Heart left ventricle (tissue), 16 donors: ENCODE results near the gene CNBP. TPM values are rescaled to one million over a fixed set of nuclear protein-coding genes. Genes with fewer than 3 reads are reported as not detected.
"Not testable (repeated sequence)": the region's sequence is repeated elsewhere in the genome, so short reads cannot be mapped to it uniquely, and the experiment has no call there.

ENCODE experiments used
- ATAC-seq, 4 donors: fragments of 200-7000 bp; cut with Tn5 transposase; one replicate each; pipeline ENCODE4 v1.9.1; 2020 to 2022; ENCODE audit warnings: moderate library complexity in 4 of 4, mild to moderate bottlenecking in 3 of 4, moderate number of reproducible peaks in 1 of 4
- DNase-seq, 5 donors: peaks; one replicate each; pipeline ENCODE4 v3.0.0-alpha.2; 2020
- H3K27ac ChIP-seq, 12 donors: fragments of 200-600 bp; sonication (generic) in 4 of 12; one replicate each; pipeline versions ENCODE4 v1.5.0 to v1.8.0; 2016 to 2022; ENCODE audit warnings: mild to moderate bottlenecking in 2 of 12
- H3K27me3 ChIP-seq, 9 donors: fragments of 200-600 bp; sonication (generic) in 2 of 9; one replicate each; pipeline versions ENCODE4 v1.5.1 to v1.8.0; 2016 to 2022; ENCODE audit warnings: mild to moderate bottlenecking in 3 of 9
- H3K36me3 ChIP-seq, 9 donors: fragments of 200-600 bp; sonication (generic) in 2 of 9; one replicate each; pipeline versions ENCODE4 v1.5.0 to v1.8.0; 2018 to 2022; ENCODE audit warnings: mild to moderate bottlenecking in 2 of 9
- H3K4me1 ChIP-seq, 12 donors: fragments of 200-600 bp; sonication (generic) in 4 of 12; one replicate each; pipeline versions ENCODE4 v1.5.0 to v1.8.0; 2016 to 2022; ENCODE audit warnings: mild to moderate bottlenecking in 3 of 12
- H3K4me3 ChIP-seq, 12 donors: fragments of 200-600 bp; sonication (generic) in 4 of 12; one replicate each; pipeline versions ENCODE4 v1.5.0 to v1.8.0; 2017 to 2022; ENCODE audit warnings: mild to moderate bottlenecking in 9 of 12, moderate library complexity in 4 of 12
- H3K9me3 ChIP-seq, 12 donors: fragments of 200-600 bp; sonication (generic) in 4 of 12; one replicate each; pipeline versions ENCODE4 v1.5.0 to v1.8.0; 2016 to 2022; ENCODE audit warnings: mild to moderate bottlenecking in 1 of 12
- CTCF ChIP-seq, 12 donors: fragments of 200-600 bp; sonication (generic) in 4 of 12; IDR thresholded peaks; one replicate each; pipeline versions ENCODE4 v1.5.0 to v1.8.0; 2018 to 2022; ENCODE audit warnings: antibody characterized with exemption in 12 of 12, mild to moderate bottlenecking in 5 of 12
- POLR2A ChIP-seq, 2 donors: fragments of 450-650 bp; IDR thresholded peaks; one replicate each; pipeline ENCODE4 v1.6.1; 2017; ENCODE audit warnings: antibody characterized with exemption in 2 of 2, mild to moderate bottlenecking in 2 of 2, moderate library complexity in 2 of 2
- WGBS, 4 donors: extraction: QIAGEN DNeasy Blood & Tissue Kit in 2 of 4; methylation state at CpG; one replicate each; pipeline versions ENCODE4 v1.1.5 to v1.1.7; 2013 to 2018; 5-methylcytosine and 5-hydroxymethylcytosine counted together
- intact Hi-C, 10 donors: fragments of 100-400 bp; cut with DNase I; formaldehyde crosslinking; loops; one replicate each; pipeline versions ENCODE4 v1.11.1 to v1.14.2; 2022
- polyA plus RNA-seq, 2 donors: library from polyadenylated mRNA; stranded (reverse); fragments of 200-250 nt; gene quantifications; one replicate each; pipeline ENCODE4 v1.2.3, GENCODE V29; 2013
- total RNA-seq, 9 donors: library from RNA; depleted of rRNA in 2 of 9; stranded (reverse); fragments of >200 nt in 2 of 9; fragmentation: NEBNext Ultra II Directional in 3 of 9; extraction: Animal tissue kit (Norgen Biotek cat#: 25700) in 3 of 9; gene quantifications; one replicate each; pipeline versions ENCODE4 v1.1.0 to v1.2.4, GENCODE V29; 2016 to 2023
- donor health status: ischemic (EF 13 %, LVEDD 7.1; RV severe dilation, severe dysfunction).
- donor health status: healthy with polysubstance abuse.
- donor health status: DM: no; HTN: yes; CAD: no.
- donor health status: DM: no; HTN: no; CAD: no.
- donor health status: ischemic (EF 25% LVEDD 6.9; RV normal size, moderate dysfunction).
- donor health status: ischemic (EF 25% LVEDD 5.7; RV mildly dilated, moderate dysfunction).
- donor health status: healthy.
- donor health status: DM: yes; HTN: yes; CAD: no.
- donor health status: ischemic (EF 35%, LVEDD 5.7; RV mildly dilated, moderate dysfunction).
- donor health status: nonischemic (EF 11% LVEDD 7.7; RV severe dilation, severe dysfunction).
- donor health status: DM: yes; HTN: yes; CAD: no.
- donor health status: PGD.
- donor health status: ischemic (EF 29% LVEDD 5.4; RV normal size, mild dysfunction).
- donor health status: nonischemic (EF 23%, LVEDD 6.1; RV moderate dilation, normal function).

CNBP gene
- total and polyA plus RNA-seq, 11 donors: 376 to 743 (median 501) TPM

- 32 to 36% (median 34%) methylated on average over 4 of the region's 4 CpGs for WGBS, 4 donors
- H3K36me3 ChIP-seq: peaks cover 6 to 72% (median 61%) of the 10 kb centered on the region in 9 donors
- peak overlapping the region in 11 of 12 donors; percentile 10 to 99 (median 72) for H3K27ac ChIP-seq
- H3K4me1 ChIP-seq: peaks cover 22 to 86% (median 69%) of the 10 kb centered on the region in 12 donors
- intact Hi-C loops: no loop called here
- peak overlapping the region in 8 of 12 donors; percentile 9 to 32 (median 27) for H3K4me3 ChIP-seq
- no peaks in the 10 kb centered on the region for H3K27me3 ChIP-seq
- no peak for DNase-seq
- TF ChIP-seq CTCF (IDR thresholded peaks at IDR 0.05) (no peak), POLR2A (IDR thresholded peaks at IDR 0.05) (no peak)
- ATAC-seq: no peak
- H3K9me3 ChIP-seq: no peaks in the 10 kb centered on the region
These were observed 10.0 kb downstream of the CNBP start for GRCh38 chr3:129173725-129174124.

GRCh38 chr3:129173206-129173605 is 10.5 kb downstream of the CNBP start:
- Histone ChIP-seq H3K4me3 (peak overlapping the region in 9 of 12 donors; percentile 20 to 32 (median 27)), H3K36me3 (peaks cover 6 to 71% (median 61%) of the 10 kb centered on the region in 9 donors), H3K4me1 (peaks cover 17 to 80% (median 64%) of the 10 kb centered on the region in 12 donors), H3K27me3 (no peaks in the 10 kb centered on the region), H3K27ac (peak overlapping the region in 10 of 12 donors; percentile 34 to 99 (median 68)), H3K9me3 (no peaks in the 10 kb centered on the region)
- no peak for TF ChIP-seq POLR2A (IDR thresholded peaks at IDR 0.05)
- TF ChIP-seq CTCF (IDR thresholded peaks at IDR 0.05): no peak
- ATAC-seq (peak in 2 of 4 donors; percentile 43 to 55), DNase-seq (no peak)
- WGBS, 4 donors: 24 to 31% (median 28%) methylated on average over 2 of the region's 2 CpGs
- intact Hi-C loops: no loop called here

GRCh38 chr3:129166579-129167332 is 16.9 kb downstream of the CNBP start:
- no peak for ATAC-seq
- Histone ChIP-seq H3K36me3 (peaks cover 6 to 73% (median 67%) of the 10 kb centered on the region in 9 donors), H3K4me1 (peaks cover 0 to 30% (median 16%) of the 10 kb centered on the region in 12 donors), H3K27me3 (no peaks in the 10 kb centered on the region), H3K4me3 (no peak overlapping the region), H3K27ac (no peak overlapping the region), H3K9me3 (no peaks in the 10 kb centered on the region)
- DNase-seq: no peak
- TF ChIP-seq POLR2A (IDR thresholded peaks at IDR 0.05): no peak
- TF ChIP-seq CTCF (IDR thresholded peaks at IDR 0.05): no peak
- intact Hi-C loops: no loop called here
- 86 to 90% (median 87%) methylated on average over 15 of the region's 15 CpGs for WGBS, 4 donors

- intact Hi-C loops, ATAC-seq, DNase-seq, H3K4me3 ChIP-seq, H3K27ac ChIP-seq, H3K27me3 ChIP-seq, H3K9me3 ChIP-seq: not testable (repeated sequence)
- Histone ChIP-seq H3K36me3 (peaks cover 6 to 62% (median 55%) of the 10 kb centered on the region in 9 donors), H3K4me1 (peaks cover 0 to 20% (median 11%) of the 10 kb centered on the region in 12 donors)
- WGBS, 4 donors: 90 to 97% (median 96%) methylated on average over 8 of the region's 8 CpGs
These were observed 18.1 kb downstream of the CNBP start for GRCh38 chr3:129165594-129165993.
